Activated CD4-positive, alpha-beta T cell treated with anti-CD3 and anti-CD28 coated beads, Interleukin-2, amount 50 U/mL, for 24 hours (primary cell): ENCODE measurements around the gene LACRT.
A peak's percentile ranks its signal among the peaks of the same experiment; 100 is the strongest.

Source experiments
- DNase-seq, 2 donors: peaks; one replicate each; pipeline ENCODE4 v3.0.0-alpha.2; 2020; ENCODE audit warnings: low read depth in 1 of 2, low spot score in 1 of 2

Gene LACRT

DNA sequence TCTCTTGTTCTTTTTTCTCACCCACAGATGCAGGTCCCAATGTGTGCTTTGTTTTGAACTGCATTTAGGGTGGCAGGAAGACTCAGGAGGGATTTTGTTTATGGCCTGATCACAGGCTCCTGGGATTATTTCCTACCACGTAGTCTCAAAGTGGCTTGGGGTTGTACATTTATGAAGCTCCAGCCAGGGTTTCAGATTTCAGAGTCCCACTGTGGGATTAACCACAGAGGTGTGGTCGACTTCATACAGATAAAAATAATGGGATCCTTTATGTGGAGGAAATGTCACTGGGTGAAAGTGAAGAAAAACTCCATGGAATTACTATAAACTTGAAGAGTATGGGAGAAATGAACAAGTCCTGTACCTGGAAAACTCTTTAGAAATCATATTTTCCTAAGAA is 32.0 kb downstream of the LACRT start:
- DNase-seq: no peak

GRCh38 chr12:54601841-54602240 is 32.9 kb downstream of the LACRT start:
- DNase-seq: no peak

DNA sequence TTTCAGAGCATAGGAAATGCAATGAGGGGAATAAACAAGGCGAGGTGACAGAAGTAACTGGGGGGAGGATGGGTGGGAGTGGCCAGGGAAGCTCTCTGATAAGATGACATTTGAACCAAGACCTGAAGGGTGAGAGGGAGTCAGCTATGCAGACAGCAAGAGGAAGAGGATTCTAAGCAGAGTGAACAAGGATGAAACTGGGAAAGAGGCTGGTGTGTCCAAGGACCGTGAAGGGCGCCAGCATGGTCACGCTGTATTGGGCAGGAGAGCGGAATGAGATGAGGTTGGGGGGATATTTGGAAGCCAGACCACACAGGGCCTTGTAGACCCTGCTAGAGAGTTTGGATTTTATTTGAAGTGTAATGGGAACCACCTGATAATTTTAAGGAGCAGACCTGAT is 35.7 kb downstream of the LACRT start:
- no peak for DNase-seq

GRCh38 chr12:54596526-54596946 is 38.2 kb downstream of the LACRT start:
- DNase-seq: peak; percentile 34 to 35

GRCh38 chr12:54595471-54595870 is 39.2 kb downstream of the LACRT start:
- no peak for DNase-seq

DNA sequence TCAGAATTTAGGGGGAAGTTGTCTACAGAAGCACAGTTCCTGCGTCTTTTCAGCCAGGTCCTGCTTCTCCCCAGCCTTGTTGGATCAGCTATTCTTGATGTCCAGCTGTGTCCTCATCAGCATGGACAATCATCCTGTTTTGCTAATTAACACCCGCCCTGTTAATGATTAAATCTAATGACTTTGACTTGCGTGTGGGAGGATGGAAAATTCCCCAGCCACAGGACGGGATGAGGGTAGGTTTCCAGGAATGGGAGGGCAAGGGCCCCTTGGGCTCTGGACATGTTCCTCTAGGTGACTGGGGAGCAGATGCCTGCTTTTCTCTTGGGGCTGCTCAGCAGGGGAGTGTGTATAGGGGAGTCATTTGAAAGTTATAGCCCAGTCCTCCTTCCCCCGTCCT is 41.0 kb downstream of the LACRT start:
- no peak for DNase-seq

DNA sequence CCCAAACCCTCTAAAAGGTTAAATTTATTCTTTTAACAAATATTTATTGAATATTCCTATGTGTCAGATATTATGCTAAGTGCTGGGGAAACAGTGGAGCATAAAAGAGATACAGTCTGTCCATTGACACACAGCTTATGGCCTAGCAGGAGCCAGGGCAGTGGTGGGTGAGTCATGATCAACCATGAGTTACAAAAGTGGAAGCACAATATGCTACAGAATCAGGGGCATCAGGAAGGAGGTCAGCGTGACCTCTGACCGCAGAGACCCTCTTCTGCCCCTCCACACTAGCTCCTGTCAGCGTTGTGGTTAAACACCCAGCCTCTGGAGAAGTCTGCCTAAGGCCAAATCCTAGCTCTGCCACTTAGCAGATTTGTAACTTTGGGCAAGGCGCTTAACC is 41.6 kb downstream of the LACRT start:
- DNase-seq: no peak

DNA sequence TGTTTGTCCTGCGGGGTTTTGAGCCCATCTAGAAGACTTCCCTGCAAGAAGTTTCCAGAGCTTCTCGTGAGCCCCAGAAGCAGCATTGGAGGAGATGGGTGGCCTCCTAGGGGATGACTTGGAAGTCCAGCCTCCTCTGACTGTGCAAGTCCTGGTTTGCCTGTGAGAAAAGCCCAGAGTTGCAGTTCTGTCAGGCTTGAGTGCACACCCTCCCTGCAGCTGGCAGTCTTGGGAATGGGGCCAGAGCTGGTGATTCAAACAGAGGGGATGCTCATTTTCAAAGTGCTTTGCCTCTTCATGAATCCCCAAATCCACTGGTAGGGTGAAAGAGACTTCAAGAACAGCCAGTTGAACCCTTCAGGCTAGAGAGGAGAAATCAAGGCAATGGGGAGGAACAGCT is 42.4 kb downstream of the LACRT start:
- DNase-seq: no peak

DNA sequence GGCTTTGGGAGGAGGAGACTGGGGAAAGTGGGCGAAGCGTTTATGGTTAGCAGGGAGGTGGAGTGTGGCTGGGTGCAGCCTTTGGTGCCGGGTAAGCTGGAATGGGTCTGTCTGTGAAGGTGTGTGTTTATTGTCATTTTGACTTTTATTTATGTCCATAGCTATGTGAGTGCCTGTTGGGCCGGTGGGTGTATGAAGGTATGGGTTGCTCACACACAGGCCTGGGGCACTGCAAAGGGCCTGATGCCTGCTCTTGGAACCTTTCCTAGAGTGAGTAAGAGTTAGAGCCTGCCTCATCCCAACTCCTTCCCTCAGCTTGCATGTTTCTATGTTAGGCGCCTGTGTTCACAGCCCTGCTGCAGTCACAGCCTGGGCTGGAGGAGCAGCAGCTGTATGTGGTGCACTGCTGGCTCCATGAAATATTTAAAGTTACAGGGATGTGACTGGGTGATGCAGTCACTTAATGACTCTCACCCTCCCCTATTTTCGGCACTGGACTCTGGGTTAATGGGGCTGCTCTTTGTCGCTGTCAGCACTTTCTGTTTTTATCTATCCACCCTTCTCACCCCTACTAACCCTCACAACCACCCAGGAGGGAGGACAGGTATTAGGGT is 43.6 kb downstream of the LACRT start:
- DNase-seq: no peak

GRCh38 chr12:54589964-54590363 is 44.7 kb downstream of the LACRT start:
- DNase-seq: no peak

DNA sequence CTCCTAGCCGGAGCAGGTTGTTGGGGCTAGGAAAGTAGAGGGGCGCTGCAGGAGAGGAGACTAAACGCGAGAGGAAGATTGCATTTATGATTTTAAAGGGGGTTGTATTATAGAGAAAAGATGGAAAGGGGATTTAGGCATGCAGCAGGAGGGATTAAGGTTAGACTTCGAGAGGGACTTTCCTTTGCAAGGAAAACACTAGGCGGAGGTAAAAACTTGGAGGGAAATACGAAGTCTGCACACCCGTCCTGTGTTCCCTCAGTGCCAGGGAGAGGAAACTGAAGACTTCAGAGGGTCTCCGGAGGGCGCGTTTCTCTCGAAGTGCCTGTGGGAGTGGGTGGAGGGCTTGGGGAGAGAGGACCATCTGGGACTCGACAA is 45.8 kb downstream of the LACRT start:
- no peak for DNase-seq

DNA sequence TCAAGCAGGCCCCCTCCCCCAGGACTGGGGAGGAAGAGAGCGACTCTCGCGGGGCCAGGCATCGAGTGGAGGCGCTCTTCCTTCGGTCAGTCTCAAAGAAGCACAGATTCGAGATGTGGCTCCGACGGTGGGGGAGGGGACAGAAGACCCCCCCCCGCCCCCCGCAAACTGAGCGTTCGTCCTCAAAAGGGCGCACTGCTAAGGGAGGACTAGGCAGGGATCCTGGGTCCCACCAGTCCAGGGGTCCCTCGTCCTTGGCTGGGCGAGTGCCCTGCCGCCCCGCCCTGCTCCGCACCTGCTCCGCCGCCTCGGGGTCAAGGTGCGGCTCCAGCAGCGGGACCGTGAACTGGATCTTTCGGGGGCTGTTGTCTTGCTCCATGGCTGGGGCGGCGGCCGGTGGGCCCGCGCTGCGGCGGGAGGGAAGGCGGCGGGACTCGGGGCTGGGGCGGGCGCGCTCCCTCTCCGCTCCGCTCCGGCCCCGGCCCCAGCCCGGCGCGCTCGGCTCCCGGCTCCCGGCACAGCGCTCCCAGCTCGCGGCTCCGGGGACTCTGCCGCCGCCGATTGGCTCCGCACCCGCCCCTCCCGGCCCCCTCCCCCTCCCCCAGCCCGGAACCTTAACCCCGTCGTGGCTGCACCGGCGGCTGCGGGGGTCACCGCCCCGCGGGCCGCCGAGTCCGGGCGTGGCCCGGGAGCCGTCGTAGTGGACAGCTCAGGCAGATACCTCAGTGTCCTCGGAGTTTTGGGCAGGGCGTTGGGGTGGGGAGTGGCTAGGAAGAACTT is 46.4 kb downstream of the LACRT start, which contains the start of gene PPP1R1A:
Gene PPP1R1A (minus strand): TSS at position 550 of the 780 bp plus-strand sequence. CDS start 171 bp downstream, at position 379.
- DNase-seq: no peak

DNA sequence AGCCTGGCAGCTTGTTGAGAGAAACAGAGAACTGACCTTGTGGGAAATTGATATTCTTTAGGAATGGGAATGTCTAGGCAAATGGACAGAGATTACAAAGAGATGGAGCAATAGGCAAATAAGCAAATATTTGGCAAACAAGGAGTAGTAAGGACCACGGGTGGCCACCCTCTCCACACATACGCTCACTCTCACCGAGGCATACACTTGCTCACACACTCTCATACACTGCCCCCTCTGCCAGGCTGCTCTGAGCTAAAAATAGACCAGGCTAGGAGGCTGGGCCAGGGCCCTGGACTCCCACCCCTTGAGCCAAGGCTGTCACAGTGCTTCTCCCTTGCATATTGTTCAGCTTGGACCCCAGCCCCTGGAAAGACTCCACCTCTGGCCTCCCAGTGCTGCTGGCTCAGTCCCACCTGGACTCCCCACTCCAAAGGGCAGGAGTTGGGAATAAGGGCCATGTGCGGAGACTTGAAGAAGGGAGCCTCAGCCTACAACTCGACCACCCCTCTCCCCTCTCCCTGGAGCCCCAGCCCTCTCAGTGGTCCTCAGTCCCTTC is 47.3 kb downstream of the LACRT start:
- no peak for DNase-seq

DNA sequence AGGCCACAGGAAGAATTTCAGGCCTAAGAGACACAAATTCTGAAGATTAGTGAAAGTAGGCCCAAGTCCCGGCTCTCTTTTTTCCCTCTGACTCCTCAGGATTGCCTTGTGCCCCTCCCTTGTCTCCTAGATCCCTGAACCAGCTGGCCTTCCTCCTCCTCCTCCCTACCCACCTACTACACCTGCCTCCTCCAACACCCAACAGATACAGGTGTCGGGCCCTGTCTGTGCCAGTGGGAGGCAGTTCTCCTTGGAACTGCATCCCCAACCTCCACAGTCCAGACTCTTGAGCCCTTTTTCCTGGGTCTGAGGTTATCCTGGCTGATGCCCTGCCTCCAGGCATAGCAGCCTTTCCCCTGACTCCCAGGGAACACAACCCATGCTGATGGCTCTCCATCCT is 48.1 kb downstream of the LACRT start:
- DNase-seq: no peak

DNA sequence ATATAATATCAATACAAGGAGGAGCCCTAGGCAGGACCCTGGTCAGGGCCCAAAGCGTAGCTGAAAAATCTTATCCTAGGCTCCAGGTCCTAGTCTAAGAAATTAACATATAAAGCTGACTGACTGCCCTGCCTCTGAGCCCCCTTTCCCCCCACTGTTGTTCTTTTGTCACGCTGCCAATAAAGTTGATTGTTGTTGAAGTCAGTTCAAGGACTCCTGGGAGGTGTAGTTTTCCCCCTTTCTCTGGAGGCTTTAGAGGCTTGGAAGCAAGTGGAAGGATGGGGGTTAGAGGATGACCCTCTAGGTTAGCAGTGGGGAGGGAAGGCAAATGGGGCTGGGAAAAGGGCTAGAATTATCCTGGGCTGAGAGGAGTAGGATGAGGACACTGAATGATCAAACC is 49.5 kb downstream of the LACRT start:
- no peak for DNase-seq

DNA sequence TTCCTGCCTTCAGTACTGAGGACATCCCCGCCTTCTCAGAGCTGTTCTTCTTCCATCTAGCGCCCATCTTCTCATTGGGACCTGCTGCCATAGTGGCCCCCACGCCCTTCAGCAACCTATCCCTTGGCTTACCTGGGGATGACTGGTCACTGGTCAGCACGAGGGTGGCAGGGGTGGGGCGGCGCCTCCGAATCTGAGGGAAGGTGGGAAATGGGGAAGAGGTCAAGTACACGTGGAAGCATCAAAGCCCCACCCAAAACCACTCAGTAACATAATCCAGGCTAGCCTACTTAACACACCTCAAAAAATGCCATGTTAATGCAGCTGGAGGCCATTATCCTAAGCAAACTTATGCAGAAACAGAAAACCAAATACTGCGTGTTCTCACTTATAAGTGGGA is 50.6 kb downstream of the LACRT start:
- DNase-seq: no peak

DNA sequence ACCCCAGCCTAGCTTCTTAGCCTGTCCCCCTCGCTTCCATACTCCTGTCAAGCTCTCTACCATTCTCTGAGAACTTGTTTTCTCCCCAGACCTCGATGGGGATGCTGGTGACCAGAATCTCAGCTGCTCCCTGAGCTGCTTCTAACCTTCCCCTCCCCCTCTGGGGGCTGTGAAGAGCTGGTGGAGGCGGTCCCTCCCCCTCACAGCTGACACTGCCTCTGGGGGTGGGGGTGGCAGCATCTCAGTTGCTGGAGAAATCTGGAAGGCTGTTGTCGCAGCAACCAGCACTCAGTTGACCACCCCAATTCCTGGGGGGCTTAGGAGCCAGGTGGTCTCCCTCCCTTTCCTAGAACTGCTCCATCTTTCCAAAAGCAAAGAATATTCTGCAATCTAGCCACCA is 51.0 kb downstream of the LACRT start:
- DNase-seq: no peak

GRCh38 chr12:54581412-54581811 is 53.3 kb downstream of the LACRT start:
- DNase-seq: no peak
